Retinal pigment epithelial cell (primary cell): ENCODE data around the gene GLRX3.

Experiments used
- DNase-seq: peaks from one replicate; pipeline ENCODE4 v3.0.0-alpha.2; 2010; ENCODE audit warnings: low read depth
- H3K4me3 ChIP-seq: 2 replicates; pipeline ENCODE4 v1.5.1; 2011; ENCODE audit warnings: mild to moderate bottlenecking, low read length, control low read depth, moderate library complexity
- TF ChIP-seq, protein P1 (sequence below): conservative IDR thresholded peaks from 2 replicates; pipeline ENCODE4 v1.5.1; 2011; ENCODE audit warnings: low read depth, low read length, control low read depth, inconsistent platforms

The GLRX3 gene

DNA sequence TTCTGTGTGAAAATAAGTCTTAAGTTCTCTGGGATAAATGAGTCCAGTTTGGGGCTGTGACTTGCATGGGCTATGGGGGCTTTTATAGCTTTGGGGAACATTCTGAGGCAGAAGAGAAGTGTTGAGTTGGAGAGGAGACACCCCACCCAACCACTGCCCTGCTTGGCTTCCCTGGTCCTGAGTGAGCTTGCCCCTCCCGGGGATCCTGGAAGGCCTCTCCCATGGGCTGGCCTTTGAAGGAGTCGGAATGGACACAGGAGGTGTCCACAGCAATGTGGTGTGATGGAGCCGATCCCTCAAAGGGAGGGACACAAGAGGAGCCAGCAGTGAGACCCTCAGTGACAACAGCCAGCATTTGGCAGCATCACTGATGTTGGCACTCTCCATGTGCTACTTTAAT, 89.8 kb downstream of the GLRX3 start:
- TF ChIP-seq, protein P1, sequence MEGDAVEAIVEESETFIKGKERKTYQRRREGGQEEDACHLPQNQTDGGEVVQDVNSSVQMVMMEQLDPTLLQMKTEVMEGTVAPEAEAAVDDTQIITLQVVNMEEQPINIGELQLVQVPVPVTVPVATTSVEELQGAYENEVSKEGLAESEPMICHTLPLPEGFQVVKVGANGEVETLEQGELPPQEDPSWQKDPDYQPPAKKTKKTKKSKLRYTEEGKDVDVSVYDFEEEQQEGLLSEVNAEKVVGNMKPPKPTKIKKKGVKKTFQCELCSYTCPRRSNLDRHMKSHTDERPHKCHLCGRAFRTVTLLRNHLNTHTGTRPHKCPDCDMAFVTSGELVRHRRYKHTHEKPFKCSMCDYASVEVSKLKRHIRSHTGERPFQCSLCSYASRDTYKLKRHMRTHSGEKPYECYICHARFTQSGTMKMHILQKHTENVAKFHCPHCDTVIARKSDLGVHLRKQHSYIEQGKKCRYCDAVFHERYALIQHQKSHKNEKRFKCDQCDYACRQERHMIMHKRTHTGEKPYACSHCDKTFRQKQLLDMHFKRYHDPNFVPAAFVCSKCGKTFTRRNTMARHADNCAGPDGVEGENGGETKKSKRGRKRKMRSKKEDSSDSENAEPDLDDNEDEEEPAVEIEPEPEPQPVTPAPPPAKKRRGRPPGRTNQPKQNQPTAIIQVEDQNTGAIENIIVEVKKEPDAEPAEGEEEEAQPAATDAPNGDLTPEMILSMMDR = no peak
- H3K4me3 ChIP-seq = no peak overlapping the region
- no peak for DNase-seq

- DNase-seq = no peak
Measured at GRCh38 chr10:130227883-130228282, 91.7 kb downstream of the GLRX3 start.

More at GRCh38 chr10:130227883-130228282, 91.7 kb downstream of the GLRX3 start:
- TF ChIP-seq, protein P1 = no peak
- no peak overlapping the region for H3K4me3 ChIP-seq
